SJSA1 (cell line): ENCODE results near the gene ZBTB16. TPM values are rescaled to one million over a fixed set of nuclear protein-coding genes. Genes with fewer than 3 reads are reported as not detected.

Source experiments
- DNase-seq, 2 experiments: peaks; one replicate each; pipeline ENCODE4 v3.0.0-alpha.2; 2015 to 2020; ENCODE audit warnings: low spot score in 2 of 2, low read depth in 1 of 2
- H3K27ac ChIP-seq: fragments of 250-450 bp; sonication (Bioruptor Pico); 2 replicates; pipeline ENCODE4 v1.5.1; 2020; ENCODE audit warnings: mild to moderate bottlenecking, moderate library complexity
- H3K27me3 ChIP-seq: fragments of 250-450 bp; sonication (Bioruptor Pico); replicated peaks from 2 replicates; pipeline ENCODE4 v1.5.1; 2020; ENCODE audit warnings: mild to moderate bottlenecking, moderate library complexity
- H3K36me3 ChIP-seq: fragments of 250-450 bp; sonication (Bioruptor Pico); 2 replicates; pipeline ENCODE4 v1.5.1; 2020; ENCODE audit warnings: mild to moderate bottlenecking
- H3K4me1 ChIP-seq: fragments of 250-450 bp; sonication (Bioruptor Pico); replicated peaks from 2 replicates; pipeline ENCODE4 v1.6.1; 2021; ENCODE audit warnings: mild to moderate bottlenecking
- H3K4me3 ChIP-seq: fragments of 250-450 bp; sonication (Bioruptor Pico); 2 replicates; pipeline ENCODE4 v1.5.1; 2020; ENCODE audit warnings: mild to moderate bottlenecking
- H3K9me3 ChIP-seq: fragments of 250-450 bp; sonication (Bioruptor Pico); replicated peaks from 2 replicates; pipeline ENCODE4 v1.5.1; 2020; ENCODE audit warnings: mild to moderate bottlenecking
- total RNA-seq: library from RNA; depleted of rRNA; stranded (reverse); fragments of >200 nt; shearing (Covaris generic); gene quantifications from 2 replicates; pipeline ENCODE4 v1.2.3, GENCODE V29; 2014

Gene ZBTB16
- total RNA-seq, 1 experiment from 2014 or later, result not detected

DNA sequence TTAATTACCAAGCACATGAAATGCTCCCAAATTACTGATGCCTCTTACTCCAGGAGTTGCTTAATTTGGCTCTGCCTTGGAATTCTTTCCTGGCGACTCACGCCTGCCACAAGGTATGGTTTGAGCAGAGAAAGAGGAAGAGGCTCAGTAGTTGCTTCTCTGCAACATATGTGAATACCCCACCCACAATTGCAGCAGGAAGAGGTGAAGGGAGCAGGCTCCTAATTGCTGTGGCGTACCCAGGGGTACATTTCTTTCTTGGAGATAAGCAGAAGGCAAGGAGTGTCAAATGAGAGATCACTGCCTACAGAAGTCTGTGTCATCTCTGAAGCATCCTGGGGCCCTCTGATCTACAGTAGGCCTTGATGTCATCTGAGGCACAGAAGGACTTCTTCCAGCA, 226.1 kb downstream of the ZBTB16 start:
- Histone ChIP-seq H3K4me3 (no peak overlapping the region), H3K36me3 (no peaks in the 10 kb centered on the region), H3K9me3 (no peaks in the 10 kb centered on the region; the same call in 1 of the 2 replicates), H3K27me3 (no peaks in the 10 kb centered on the region), H3K27ac (no peak overlapping the region), H3K4me1 (peaks cover 19% of the 10 kb centered on the region)
- peak in 1 of 2 experiments; percentile 20 for DNase-seq

DNA sequence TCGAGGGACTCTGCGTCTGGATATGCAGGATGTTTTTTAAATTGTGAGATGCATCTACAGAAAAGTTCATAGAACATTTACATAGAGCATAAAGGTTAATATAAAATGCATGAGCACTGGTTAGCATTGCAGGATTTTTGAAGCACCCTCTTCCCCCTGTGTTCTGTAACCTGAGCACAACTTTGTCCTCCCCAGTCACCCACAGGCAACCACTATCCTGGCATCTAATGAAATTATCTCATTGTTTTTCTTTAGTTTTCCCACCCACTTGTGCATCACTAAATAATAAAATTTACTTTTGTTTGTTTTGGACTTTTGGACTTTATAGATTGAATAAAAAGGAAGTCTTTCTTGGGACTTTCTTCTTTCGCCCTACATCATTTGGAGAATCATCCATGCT, 226.7 kb downstream of the ZBTB16 start:
- Histone ChIP-seq H3K27me3 (no peaks in the 10 kb centered on the region), H3K9me3 (no peaks in the 10 kb centered on the region; the same call in 1 of the 2 replicates), H3K27ac (no peak overlapping the region), H3K4me1 (peaks cover 17% of the 10 kb centered on the region), H3K36me3 (no peaks in the 10 kb centered on the region), H3K4me3 (no peak overlapping the region)
- no peak for DNase-seq

DNA sequence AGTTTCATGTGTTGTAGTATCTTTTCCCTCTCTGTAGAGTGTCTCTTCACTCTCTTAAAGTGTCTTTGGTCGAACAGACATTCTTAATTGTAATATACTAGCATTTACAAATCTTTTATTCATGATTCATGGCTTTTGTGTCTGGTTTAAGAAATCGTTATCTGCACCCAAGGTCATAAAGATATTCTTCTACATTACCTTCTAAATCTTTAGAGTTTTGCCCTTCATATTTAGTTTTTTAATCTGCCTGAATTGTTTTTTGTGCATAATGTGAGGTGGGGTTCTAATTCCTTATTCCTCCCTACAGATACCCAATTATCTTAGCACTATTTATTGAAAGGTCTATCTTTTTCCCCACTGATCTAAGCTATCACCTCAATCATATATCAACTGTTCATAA, 227.6 kb downstream of the ZBTB16 start:
- no peak overlapping the region for H3K27ac ChIP-seq
- H3K4me1 ChIP-seq, result peaks cover 22% of the 10 kb centered on the region
- DNase-seq, result no peak
- no peaks in the 10 kb centered on the region for H3K27me3 ChIP-seq
- no peaks in the 10 kb centered on the region for H3K36me3 ChIP-seq
- no peaks in the 10 kb centered on the region; the same call in 1 of the 2 replicates for H3K9me3 ChIP-seq
- no peak overlapping the region for H3K4me3 ChIP-seq

DNA sequence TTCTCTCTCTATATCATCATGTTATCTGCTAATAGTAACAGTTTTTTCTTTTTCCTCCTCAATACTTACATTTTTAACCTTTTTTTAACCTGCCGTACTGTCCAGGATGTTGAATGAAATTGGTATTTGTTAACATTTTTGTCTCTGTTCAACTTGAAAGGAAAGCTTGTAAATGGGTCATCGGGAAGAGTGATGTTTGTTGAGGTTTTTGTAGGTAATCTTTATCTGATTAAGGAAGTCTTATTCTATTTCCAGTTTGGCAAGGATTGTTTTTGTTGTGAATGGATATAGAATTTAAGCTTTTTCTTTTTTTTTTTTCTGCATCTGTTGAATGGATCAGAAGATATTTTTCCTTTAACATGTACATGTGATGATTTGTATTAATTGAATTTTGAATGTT, 228.6 kb downstream of the ZBTB16 start:
- DNase-seq, result no peak
- Histone ChIP-seq H3K27me3 (no peaks in the 10 kb centered on the region), H3K36me3 (no peaks in the 10 kb centered on the region), H3K9me3 (no peaks in the 10 kb centered on the region; the same call in 1 of the 2 replicates), H3K4me1 (peaks cover 32% of the 10 kb centered on the region), H3K27ac (no peak overlapping the region), H3K4me3 (no peak overlapping the region)

DNA sequence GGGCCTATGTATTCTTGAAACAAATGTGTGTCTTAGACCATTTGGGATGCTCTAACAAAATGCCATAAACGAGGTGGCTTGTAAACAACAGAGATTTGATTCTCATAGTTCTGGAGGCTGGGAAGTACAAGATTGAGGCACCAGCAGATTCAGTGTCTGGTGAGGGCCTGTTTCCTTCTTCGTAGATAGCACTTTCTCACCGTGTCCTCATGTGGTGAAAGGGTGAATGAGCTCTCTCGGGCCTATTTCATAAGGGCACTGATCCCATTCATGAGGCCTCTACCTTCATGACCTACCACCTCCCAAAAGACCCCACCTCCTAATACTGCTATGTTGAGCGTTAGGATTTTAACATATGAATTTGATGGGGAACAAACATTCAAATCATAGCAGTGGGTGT, 230.3 kb downstream of the ZBTB16 start:
- no peak for DNase-seq
- H3K4me3 ChIP-seq, result no peak overlapping the region
- no peaks in the 10 kb centered on the region; the same call in 1 of the 2 replicates for H3K9me3 ChIP-seq
- H3K4me1 ChIP-seq, result peaks cover 48% of the 10 kb centered on the region
- no peaks in the 10 kb centered on the region for H3K36me3 ChIP-seq
- no peaks in the 10 kb centered on the region for H3K27me3 ChIP-seq
- H3K27ac ChIP-seq, result no peak overlapping the region

DNA sequence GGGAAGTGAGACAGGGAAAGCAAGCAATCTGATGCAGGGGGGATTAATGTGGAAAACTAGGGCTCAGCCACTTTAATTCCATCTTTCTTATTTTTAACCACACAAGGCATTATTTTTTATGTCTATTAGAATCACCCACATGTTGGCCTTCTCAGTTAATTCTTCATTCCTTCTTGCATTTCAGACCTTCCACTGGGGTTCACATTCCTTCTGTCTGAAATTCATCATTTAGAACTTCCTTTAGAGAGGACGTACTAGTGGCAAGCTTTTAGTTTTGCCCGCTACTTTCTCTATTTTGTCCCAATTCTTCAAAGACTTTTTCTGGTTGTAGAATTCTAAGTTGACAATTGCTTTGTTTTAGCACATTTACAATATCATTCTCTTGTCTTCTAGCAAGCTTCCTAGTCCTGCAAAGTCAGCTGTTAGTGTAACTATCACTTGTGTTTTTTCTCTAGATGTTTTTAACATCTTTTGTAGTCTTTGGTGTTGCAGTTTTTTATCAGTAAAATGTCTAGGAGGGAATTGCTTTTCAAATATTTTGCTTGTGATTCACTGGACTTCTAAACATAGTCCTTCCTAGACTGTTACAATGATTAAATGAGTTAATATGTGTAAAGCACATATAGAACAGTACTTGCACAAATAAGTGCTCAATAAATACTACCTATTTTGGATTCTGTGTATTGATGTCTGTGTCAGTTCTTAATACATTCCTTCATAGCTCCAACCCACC, 231.2 kb downstream of the ZBTB16 start:
- Histone ChIP-seq H3K27me3 (no peaks in the 10 kb centered on the region), H3K36me3 (no peaks in the 10 kb centered on the region), H3K27ac (peak overlapping the region; percentile 96), H3K9me3 (no peaks in the 10 kb centered on the region; the same call in 1 of the 2 replicates), H3K4me3 (no peak overlapping the region), H3K4me1 (peaks cover 47% of the 10 kb centered on the region)
- no peak for DNase-seq

DNA sequence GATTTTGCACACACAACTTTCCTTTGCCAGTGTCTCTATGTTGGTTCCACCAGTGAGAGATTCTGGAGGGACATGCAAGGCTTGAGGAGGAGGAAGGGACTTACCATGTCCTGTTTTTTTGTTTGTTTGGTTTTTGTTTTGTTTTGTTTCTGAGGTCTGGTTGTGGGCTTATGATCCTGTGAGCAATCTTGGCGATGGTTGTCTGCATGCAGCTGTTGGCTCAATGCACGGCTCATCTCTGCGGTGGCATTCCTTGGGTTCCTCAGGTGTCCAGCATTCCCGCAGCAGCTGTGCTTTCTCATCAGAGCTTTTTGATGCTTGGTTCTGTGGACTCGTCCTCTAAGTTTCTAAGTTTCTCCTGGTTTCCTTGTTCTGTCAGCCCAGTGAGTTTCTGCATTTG, 231.9 kb downstream of the ZBTB16 start:
- H3K4me3 ChIP-seq, result no peak overlapping the region
- H3K36me3 ChIP-seq, result no peaks in the 10 kb centered on the region
- peak overlapping the region; percentile 96 for H3K27ac ChIP-seq
- no peaks in the 10 kb centered on the region; the same call in 1 of the 2 replicates for H3K9me3 ChIP-seq
- peaks cover 50% of the 10 kb centered on the region for H3K4me1 ChIP-seq
- DNase-seq, result peak; percentile 51 to 61
- H3K27me3 ChIP-seq, result no peaks in the 10 kb centered on the region

DNA sequence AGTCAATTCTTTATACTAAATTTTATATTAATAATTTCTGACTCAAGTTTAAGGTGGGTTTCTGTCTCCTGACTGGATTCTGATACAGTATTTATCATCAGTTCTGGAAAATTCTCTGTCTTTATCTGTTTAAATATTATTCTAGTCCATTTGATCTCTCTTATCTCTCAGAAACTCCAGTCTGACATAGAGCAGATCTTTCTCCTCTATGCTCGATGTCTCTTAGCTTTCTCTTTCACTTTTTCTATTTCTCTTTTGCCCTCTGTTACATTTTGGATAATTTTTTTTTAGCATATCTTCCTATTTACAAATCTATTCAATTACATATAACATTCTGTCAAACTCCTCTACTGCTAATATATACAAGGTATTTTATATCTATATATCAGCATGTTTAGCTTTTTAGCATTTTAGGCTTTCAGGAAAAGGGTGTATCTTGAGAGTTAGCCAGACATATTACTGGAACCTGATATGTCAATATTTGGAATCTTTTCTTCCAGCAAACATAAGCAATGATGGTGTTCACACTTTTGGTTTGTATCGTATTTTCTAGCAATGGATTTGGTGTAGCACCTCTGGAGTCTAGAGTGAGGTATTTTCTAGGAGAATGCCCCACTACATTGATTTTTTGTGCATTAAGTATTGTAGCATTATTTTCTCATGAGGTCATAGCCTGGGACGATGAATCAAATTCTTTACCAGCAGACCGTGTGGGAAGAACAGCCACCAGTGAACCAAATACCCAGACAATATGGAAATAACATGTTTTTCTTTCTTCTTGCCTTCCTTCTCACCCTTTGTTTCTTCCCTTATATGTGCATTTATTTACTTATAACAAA, 232.6 kb downstream of the ZBTB16 start:
- Histone ChIP-seq H3K4me1 (peaks cover 56% of the 10 kb centered on the region), H3K9me3 (no peaks in the 10 kb centered on the region; the same call in 1 of the 2 replicates), H3K4me3 (peak overlapping the region; percentile 8; the same call in 1 of the 2 replicates), H3K27me3 (no peaks in the 10 kb centered on the region), H3K36me3 (no peaks in the 10 kb centered on the region), H3K27ac (peak overlapping the region; percentile 96)
- peak in 1 of 2 experiments; percentile 70 for DNase-seq

DNA sequence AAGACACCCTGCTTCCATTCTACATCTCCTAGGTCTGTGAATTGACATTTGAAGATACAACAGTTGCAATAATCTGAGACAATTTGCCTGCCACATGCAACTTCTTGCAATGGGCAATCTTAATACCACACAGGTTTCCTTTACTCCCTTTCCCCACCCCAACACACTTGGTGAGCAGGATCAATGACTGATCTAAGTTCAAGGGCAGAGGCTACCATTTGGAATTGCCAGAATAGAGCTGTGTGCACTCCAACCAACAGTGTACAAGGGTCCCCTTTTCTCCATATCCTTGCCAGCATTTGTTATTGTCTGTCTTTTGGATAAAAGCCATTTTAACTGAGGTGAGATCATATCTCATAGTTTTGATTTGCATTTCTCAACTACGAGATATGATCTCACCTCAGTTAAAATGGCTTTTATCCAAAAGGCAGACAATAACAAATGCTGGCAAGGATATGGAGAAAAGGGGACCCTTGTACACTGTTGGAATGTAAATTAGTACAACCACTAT, 233.7 kb downstream of the ZBTB16 start:
- Histone ChIP-seq H3K4me1 (peaks cover 63% of the 10 kb centered on the region), H3K27ac (peak overlapping the region; percentile 96)

DNA sequence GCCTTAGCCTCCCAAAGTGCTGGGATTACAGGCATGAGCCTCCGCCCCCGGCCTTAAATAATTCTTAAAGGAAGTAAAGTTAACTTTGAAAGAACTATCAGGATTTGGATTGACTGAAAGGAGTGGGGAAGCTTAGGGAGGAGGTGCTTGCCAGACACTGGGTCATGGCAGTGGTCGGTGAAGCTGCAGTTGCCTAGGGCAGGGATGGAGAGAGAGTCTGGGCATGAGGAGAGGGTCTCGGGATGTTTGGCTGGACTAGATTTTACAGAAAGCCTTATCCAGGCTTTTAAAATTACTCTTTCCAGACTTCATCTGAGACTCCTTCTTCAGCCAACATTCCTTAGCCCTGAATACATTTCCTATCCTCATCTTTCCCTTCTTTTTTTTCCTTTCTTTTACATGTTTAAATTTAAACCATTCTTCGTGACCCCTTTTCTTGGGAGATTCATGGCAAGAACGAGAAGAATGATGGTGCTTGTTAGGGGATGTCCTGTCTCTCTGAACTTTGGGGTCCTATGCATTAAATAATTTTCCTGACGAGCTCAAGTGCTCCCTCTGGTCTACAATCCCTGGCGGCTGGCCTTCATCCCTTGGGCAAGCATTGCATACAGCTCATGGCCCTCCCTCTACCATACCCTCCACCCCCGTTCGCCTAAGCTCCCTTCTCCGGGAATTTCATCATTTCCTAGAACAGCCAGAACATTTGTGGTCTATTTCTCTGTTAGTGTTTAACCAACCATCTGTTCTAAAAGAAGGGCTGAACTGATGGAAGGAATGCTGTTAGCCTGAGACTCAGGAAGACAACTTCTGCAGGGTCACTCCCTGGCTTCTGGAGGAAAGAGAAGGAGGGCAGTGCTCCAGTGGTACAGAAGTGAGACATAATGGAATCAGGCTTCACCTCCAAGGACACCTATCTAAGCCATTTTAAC, 236.4 kb downstream of the ZBTB16 start, which contains the start of gene NNMT:
TSS of gene NNMT (plus strand) at position 724 of the 929 bp plus-strand sequence. CDS start at position 882, 158 bp downstream.
- peak within 1 kb of the TSS; percentile 43 for H3K4me3 ChIP-seq

More for the DNA sequence above, 233.7 kb downstream of the ZBTB16 start:
- H3K36me3 ChIP-seq, result peaks cover 6% of the 10 kb centered on the region
- H3K4me3 ChIP-seq, result no peak overlapping the region
- no peak for DNase-seq
- no peaks in the 10 kb centered on the region; the same call in 1 of the 2 replicates for H3K9me3 ChIP-seq
- no peaks in the 10 kb centered on the region for H3K27me3 ChIP-seq

DNA sequence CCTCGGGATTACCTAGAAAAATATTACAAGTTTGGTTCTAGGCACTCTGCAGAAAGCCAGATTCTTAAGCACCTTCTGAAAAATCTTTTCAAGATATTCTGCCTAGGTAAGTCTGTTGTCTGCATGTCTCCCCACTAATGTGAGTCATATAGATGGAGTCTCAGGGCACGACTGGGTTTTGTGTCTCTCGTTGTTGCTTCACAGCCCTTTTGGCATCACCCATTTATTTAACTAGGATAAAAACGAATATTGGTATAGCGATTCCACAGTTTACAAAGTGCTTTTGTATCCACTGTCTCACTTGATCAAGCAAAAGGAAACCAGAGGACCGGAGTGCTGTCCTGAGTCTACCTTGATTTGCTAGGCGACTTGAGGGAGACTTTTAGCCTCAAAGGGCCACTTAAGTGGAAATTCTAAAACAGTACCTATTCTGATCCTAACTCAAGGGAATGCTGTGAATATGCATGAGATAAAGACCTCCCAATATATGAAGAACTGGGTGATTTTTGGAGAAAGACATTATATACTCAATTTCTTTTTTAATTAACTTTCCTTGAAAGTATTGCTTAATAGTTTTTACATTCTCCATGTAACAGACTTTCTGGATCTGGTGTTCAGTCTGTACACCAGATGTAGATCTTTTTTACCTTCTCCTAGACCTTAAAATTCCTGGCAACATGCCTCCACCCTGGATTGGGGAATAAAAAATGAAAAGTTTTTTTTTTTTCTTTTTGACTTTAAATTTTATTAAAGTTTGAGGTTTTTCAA, 237.3 kb downstream of the ZBTB16 start:
- peak overlapping the region; percentile 96 for H3K27ac ChIP-seq
- peaks cover 57% of the 10 kb centered on the region for H3K4me1 ChIP-seq
- DNase-seq, result peak in 1 of 2 experiments; percentile 45
- peak overlapping the region; percentile 43 for H3K4me3 ChIP-seq
- peaks cover 32% of the 10 kb centered on the region for H3K36me3 ChIP-seq
- H3K27me3 ChIP-seq, result no peaks in the 10 kb centered on the region
- H3K9me3 ChIP-seq, result no peaks in the 10 kb centered on the region

More for the DNA sequence above, 236.4 kb downstream of the ZBTB16 start, which contains the start of gene NNMT:
- Histone ChIP-seq H3K27ac (peak within 1 kb of the TSS; percentile 96), H3K9me3 (no peaks in the 10 kb centered on the region), H3K4me1 (peaks cover 65% of the 10 kb centered on the region), H3K27me3 (no peaks in the 10 kb centered on the region), H3K36me3 (peaks cover 23% of the 10 kb centered on the region)
- DNase-seq, result peak; percentile 66
